ENCODE results near the gene RPL10. TPM values are rescaled to one million over a fixed set of nuclear protein-coding genes. Genes with fewer than 3 reads are reported as not detected.

Gene RPL10
- total RNA-seq, 1 donor from 2014 or later = 3,704 TPM

- peaks cover 3% of the 10 kb centered on the region for H3K27me3 Mint-ChIP-seq (ENCODE audit: unreplicated experiment)
Measured at GRCh38 chrX:154443992-154444754, 46.0 kb downstream of the RPL10 start, which contains the start of gene FAM50A. FAM50A (plus strand) TSS chrX:154444141; CDS start chrX:154444236, 95 bp downstream.

GRCh38 chrX:154444755-154445246, 46.6 kb downstream of the RPL10 start:
- Mint-ChIP-seq H3K4me1 (ENCODE audit: unreplicated experiment) (no peaks in the 10 kb centered on the region), H3K9me3 (ENCODE audit: unreplicated experiment) (no peaks in the 10 kb centered on the region), H3K4me3 (ENCODE audit: unreplicated experiment) (no peak overlapping the region), H3K27ac (ENCODE audit: unreplicated experiment) (no peak overlapping the region), H3K27me3 (ENCODE audit: unreplicated experiment) (peaks cover 3% of the 10 kb centered on the region), H3K36me3 (ENCODE audit: low read depth, unreplicated experiment) (no peaks in the 10 kb centered on the region)
- no peak for TF ChIP-seq CTCF (IDR thresholded peaks at IDR 0.05; ENCODE audit: unreplicated experiment)
- DNase-seq (ENCODE audit: low spot score) = no peak

More at GRCh38 chrX:154443992-154444754, 46.0 kb downstream of the RPL10 start, which contains the start of gene FAM50A:
- DNase-seq (ENCODE audit: low spot score) = peak; percentile 60
- Mint-ChIP-seq H3K4me1 (ENCODE audit: unreplicated experiment) (no peaks in the 10 kb centered on the region), H3K36me3 (ENCODE audit: low read depth, unreplicated experiment) (no peaks in the 10 kb centered on the region), H3K4me3 (ENCODE audit: unreplicated experiment) (peak within 1 kb of the TSS; percentile 85), H3K27ac (ENCODE audit: unreplicated experiment) (peak within 1 kb of the TSS; percentile 61), H3K9me3 (ENCODE audit: unreplicated experiment) (no peaks in the 10 kb centered on the region)
- no peak for TF ChIP-seq CTCF (IDR thresholded peaks at IDR 0.05; ENCODE audit: unreplicated experiment)

GRCh38 chrX:154445776-154446175, 47.6 kb downstream of the RPL10 start:
- H3K27me3 Mint-ChIP-seq (ENCODE audit: unreplicated experiment) = peaks cover 3% of the 10 kb centered on the region
- no peak overlapping the region for H3K4me3 Mint-ChIP-seq (ENCODE audit: unreplicated experiment)
- no peaks in the 10 kb centered on the region for H3K36me3 Mint-ChIP-seq (ENCODE audit: low read depth, unreplicated experiment)

GRCh38 chrX:154446430-154446829, 48.3 kb downstream of the RPL10 start:
- no peak for DNase-seq (ENCODE audit: low spot score)
- Mint-ChIP-seq H3K4me1 (ENCODE audit: unreplicated experiment) (no peaks in the 10 kb centered on the region), H3K27me3 (ENCODE audit: unreplicated experiment) (peaks cover 3% of the 10 kb centered on the region), H3K27ac (ENCODE audit: unreplicated experiment) (no peak overlapping the region), H3K4me3 (ENCODE audit: unreplicated experiment) (no peak overlapping the region), H3K9me3 (ENCODE audit: unreplicated experiment) (no peaks in the 10 kb centered on the region), H3K36me3 (ENCODE audit: low read depth, unreplicated experiment) (no peaks in the 10 kb centered on the region)
- TF ChIP-seq CTCF (IDR thresholded peaks at IDR 0.05; ENCODE audit: unreplicated experiment) = no peak

More at GRCh38 chrX:154445776-154446175, 47.6 kb downstream of the RPL10 start:
- no peak for DNase-seq (ENCODE audit: low spot score)
- H3K9me3 Mint-ChIP-seq (ENCODE audit: unreplicated experiment) = no peaks in the 10 kb centered on the region
- H3K4me1 Mint-ChIP-seq (ENCODE audit: unreplicated experiment) = no peaks in the 10 kb centered on the region
- no peak overlapping the region for H3K27ac Mint-ChIP-seq (ENCODE audit: unreplicated experiment)
- TF ChIP-seq CTCF (IDR thresholded peaks at IDR 0.05; ENCODE audit: unreplicated experiment) = no peak

GRCh38 chrX:154448484-154448883, 50.3 kb downstream of the RPL10 start:
- Mint-ChIP-seq H3K27ac (ENCODE audit: unreplicated experiment) (no peak overlapping the region), H3K4me1 (ENCODE audit: unreplicated experiment) (no peaks in the 10 kb centered on the region), H3K27me3 (ENCODE audit: unreplicated experiment) (peaks cover 1% of the 10 kb centered on the region), H3K9me3 (ENCODE audit: unreplicated experiment) (no peaks in the 10 kb centered on the region), H3K36me3 (ENCODE audit: low read depth, unreplicated experiment) (no peaks in the 10 kb centered on the region), H3K4me3 (ENCODE audit: unreplicated experiment) (no peak overlapping the region)
- no peak for TF ChIP-seq CTCF (IDR thresholded peaks at IDR 0.05; ENCODE audit: unreplicated experiment)
- DNase-seq (ENCODE audit: low spot score) = no peak

Data from endothelial cell (in vitro differentiated cells).